NCI-H2196 (cell line): ENCODE measurements around the gene OSBPL5.

ENCODE experiments used
- DNase-seq: peaks from one replicate; lab custom pipeline; 2025; ENCODE audit not compliant: unreplicated experiment; lab: John Stamatoyannopoulos, UW

The OSBPL5 gene

DNA sequence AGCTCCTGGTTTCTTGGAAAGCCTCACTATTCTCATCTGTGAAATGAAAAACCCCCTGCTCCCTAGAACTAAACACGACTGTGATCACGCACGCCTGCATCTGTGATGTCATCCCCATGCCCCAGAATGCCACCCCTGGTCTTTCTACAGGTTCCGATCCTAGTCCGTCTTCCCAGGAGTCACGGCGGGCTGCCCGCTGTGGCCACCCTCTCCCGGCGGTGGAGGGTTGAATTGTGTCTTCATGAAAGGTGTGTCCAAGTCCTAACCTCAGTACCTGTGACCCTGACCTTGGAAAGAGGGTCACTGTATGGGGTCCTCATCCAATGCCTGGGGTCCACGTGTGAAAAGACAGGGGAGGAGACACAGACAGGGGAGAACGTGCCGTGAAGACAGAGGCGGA lies 14.4 kb downstream of the OSBPL5 start:
- DNase-seq: no peak

DNA sequence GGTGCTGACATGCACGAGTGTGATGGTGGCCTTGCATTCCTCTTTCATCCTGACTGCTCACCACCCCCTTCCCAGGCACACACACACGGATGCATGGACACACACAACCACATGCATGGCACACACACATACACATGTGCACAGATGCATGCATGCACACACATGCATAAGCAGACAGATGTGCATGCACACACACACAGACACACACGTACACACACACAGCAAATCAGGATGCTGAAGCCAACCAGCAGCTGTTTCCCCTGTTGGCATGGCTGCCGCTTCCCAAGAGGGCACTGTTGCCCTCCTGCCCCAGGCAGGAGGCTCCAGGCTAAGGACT lies 15.3 kb downstream of the OSBPL5 start:
- DNase-seq: no peak

DNA sequence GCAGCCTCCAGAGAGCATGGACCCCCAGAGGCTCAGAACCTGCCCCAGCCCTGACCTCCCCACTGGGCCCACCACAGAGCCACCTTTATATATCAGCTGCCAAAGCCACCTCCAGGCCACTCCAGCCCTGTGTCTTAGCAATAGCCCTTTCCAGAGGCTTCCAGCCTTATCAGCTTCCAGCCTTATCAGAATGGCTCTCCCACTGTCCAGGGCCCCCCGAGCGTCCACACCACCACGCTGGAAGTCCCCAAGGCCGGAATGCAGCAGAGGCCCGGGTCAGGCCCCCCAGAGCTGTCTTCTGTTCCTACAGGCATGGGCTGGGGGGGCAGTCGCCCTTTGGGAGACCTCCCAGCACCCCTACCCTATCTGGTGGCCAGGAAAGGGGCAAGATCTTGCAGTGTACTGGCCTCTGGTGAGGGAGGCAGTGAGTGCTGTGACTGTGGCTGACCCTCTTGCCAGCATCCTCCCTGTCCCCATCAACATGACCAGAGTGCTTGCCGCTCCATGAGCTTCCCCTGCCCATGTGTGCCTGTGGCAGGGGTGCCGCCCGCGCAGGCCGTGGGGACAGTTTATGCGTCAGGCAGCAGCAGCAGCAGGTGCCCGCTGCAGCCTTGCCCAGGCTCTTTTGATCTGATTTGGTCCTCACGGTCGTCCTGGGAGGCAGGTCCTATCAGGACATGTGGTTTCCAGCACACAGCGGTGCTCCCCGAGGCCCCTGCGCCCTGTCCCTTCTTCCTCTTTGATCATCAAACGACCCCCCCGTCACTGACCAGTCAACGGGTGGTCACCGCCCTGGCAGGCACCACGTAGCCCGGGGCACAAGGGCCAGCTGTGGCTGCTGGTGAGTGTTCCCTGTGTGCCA lies 15.9 kb downstream of the OSBPL5 start:
- DNase-seq: no peak

DNA sequence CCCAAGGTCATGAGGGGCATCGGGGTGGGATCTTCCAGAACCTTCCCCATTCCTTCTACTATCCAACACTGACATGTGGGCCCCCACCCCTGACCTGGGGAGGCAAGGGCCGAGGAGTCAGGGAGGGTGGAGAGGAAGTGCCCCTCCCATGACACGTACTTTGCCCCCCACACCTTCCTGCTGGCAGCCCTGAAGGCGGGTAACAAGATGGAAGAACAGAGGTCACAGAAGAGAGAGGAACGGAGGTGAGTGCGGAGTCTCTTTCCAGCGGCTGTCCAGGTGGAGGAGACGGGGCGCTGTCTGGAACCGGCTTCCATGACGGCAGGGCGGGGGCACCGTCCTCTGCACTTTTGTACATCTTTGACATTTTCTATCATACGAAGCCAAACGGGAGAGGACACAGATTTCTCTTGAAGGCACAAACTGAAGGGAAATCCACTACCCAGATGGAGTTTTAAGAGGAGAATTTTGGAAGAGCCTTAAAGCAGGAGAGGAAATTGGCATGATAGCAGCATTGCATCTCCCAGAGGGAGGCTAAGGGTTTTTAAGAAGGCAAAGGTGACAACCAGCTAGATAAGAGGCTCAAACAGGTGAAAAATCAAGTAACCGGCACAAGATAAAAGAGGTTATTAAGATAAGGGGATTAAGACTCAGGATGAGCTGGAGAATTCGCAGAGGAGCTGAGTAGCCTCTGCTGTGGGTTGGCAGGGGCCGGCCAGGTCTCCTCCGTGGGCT lies 16.7 kb downstream of the OSBPL5 start:
- DNase-seq: no peak

- no peak for DNase-seq
These were observed 17.5 kb downstream of the OSBPL5 start for GRCh38 chr11:3147626-3148025.

DNA sequence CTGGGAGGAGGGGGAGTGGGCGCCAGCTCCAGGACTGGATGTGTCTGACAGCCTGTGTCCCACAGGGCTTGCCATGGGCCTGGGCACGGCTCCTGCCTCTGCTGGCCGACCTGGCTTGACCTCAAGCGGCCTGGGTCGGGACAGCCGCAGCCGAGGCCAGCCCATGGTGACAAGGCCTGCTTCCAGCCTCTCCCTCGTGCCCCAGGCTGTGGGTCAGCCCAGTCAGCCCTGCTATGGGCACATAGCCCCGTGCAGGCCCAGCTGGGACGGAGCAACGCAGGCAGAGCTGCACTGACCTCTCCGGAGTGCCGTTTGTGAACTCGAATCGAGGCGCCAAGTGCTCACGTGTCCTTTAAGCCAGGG lies 17.9 kb downstream of the OSBPL5 start:
- DNase-seq: no peak

DNA sequence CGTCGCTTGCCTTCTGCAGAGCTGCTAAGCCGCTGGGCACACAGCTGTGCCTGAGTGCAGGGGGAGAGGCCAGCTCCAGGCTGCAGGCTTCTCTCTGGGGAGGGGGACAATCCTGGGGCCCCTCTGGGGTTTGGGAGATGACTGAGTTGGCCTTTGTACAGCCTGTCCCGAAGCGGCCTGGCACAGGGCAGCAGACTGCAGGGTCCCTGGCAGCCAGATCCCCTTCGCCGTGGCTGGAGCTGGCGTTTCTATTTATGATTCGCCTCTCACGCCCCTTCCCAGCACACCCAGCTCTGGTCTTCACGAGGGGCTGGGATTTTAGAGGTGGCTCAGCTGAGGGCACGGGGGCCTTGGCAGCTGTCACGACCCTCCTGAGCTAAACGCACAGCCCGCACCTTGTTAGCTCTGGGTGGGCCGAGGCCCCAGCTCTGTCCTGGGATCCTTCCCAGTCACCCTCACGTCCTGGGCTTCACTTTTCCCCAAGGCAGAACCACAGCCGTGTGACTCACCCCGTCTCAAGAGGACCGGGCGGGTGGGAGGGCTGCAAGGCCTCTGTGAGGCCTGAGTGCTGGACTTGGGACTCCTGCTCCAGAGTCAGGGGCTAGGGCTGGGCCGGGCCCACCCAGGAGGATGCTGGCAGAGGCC lies 18.4 kb downstream of the OSBPL5 start:
- DNase-seq: no peak

DNA sequence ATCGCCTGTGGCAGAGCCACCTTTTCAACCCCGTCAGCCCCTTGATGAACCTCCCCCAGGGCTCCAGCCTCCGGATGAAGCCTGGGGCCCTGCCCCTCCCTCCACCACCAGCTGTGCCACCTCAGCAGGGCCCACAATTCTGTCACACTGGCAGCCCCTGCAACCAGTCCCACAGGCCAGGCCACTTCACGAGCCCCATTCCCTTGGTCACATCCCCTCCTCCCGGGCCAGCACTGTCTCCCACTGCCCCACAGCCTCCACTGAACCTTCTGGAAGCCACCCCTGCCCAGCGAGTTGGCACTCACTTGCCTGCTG lies 19.9 kb downstream of the OSBPL5 start:
- DNase-seq: no peak

DNA sequence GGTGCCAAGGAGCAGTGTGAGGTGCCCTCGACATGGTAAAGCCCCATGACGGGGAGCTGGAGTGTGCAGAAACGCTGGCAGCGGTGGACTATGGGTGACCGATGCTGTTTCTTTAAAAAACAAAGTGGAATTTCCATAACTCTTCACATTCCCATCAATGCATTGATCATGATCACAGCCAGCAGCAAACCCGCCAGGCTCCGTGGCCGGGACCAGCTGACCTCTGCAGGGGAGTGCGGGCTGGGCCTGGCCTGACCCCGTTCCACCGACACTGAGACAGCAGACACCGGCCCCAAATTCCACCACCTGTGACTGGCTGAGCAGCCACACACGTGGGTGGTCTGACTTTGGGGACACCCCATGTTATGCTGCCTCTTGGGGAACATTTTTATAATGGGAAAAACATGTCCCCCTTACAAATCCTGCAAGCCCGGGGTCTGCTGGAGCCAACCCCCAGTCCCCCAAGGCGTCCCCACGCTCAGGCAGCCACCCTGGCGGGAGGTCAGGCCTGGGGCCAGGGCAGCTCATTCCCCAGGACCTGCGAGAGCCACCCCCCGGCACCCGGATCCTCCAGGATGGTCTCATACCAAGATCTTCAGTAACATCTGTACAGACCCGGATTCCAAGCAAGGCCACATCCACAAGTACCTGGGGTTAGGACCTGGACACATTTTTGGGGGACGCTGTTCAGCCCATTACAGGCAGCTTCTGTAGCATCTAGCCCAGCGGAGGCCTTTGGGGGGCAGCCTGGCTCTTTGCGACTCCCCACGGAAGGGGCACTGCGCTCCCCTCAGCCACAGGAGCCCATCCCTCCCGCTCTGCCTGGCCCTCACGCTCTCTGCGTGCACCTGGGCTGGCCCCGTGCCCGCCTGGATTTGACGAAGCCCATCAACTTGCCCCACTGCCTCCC lies 20.6 kb downstream of the OSBPL5 start:
- DNase-seq: no peak

- DNase-seq: no peak
These were observed 21.8 kb downstream of the OSBPL5 start for GRCh38 chr11:3143136-3143880.

- DNase-seq: no peak
These were observed 24.9 kb downstream of the OSBPL5 start for GRCh38 chr11:3140291-3140603.

DNA sequence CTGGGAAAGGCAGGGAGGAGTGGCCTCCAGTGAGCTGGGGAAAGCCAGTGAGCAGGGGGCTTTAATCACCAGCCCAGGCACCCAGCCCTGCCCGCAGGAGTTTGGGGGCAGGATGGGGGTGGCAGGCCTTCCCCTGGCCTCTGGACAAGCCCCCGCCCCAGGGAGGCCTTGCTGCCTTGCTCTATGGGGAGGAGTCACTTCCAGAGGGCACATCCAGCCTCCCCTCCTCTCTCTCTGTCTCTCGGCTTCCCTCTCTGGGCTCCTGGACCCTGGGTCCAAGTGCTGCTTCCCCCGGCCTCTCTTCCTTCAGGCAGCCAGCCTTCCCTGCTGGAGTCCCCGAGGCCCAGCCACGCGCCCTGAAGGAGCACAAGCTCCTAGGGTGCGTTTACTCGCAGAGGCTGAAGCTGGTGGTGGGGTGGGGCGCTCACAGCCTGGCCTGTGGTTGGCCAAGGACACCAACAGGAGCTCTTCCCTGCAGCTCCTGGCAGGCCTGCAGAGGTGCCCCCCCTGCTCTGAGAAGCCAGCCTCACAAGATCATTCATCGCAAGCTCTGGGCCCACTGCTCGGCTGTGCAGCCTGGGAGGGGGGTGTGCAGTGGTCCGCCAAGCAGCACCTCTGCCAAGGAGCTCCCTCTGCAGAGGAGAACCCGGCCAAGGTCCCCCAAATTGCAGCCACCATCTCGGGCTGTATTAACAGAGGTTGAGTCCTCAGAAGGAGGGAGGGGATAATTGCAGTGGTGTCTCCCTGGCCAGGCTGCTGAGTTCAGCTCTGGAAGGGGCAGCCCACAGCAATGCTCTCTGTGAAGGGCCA lies 25.4 kb downstream of the OSBPL5 start:
- DNase-seq: no peak

GRCh38 chr11:3139086-3139440 lies 26.0 kb downstream of the OSBPL5 start:
- DNase-seq: no peak

DNA sequence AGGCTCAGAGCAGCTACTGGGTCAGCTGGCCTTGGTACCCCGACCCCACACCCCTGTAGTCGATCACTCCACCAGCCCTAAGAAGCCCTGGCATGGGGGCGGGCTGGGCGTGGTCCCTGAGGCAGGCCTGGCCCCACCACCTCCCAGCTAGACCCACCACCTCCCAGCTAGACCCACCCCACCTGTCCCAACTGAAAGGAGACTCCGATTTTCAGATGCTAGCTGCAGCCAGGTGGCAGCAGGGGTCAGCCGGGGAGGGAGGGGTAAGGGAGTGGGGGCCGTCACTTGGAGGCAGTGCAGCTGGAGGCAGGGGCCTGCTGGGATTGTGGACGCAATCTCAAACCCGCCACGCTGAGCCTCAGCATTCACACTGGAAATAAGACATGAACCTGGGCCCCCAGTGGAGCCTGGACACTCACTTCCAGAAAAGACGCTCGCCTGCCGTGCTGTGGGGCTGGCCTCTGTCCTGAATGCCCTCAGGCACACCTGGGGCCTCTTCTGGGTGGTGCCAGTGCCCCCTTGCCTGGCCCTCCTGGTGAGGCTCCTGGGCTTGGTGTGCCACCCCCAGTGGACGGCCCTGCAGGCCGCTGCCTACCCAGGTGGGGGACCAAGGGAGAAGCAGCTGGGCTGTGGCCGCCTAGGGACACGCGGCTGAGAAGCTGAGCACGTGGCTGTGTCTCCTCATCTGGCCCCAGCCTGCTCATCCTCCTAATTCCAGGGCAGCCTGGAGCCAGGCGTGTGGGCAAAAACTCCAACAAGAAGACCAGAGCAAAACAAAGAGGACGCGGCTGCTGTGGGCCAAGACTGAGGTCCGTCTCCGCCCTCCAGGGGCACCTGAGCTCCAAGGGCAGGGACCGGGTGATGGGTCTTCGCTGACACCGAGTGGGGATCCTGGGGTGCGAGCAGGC lies 26.7 kb downstream of the OSBPL5 start:
- DNase-seq: no peak

GRCh38 chr11:3137486-3138177 lies 27.5 kb downstream of the OSBPL5 start:
- no peak for DNase-seq

DNA sequence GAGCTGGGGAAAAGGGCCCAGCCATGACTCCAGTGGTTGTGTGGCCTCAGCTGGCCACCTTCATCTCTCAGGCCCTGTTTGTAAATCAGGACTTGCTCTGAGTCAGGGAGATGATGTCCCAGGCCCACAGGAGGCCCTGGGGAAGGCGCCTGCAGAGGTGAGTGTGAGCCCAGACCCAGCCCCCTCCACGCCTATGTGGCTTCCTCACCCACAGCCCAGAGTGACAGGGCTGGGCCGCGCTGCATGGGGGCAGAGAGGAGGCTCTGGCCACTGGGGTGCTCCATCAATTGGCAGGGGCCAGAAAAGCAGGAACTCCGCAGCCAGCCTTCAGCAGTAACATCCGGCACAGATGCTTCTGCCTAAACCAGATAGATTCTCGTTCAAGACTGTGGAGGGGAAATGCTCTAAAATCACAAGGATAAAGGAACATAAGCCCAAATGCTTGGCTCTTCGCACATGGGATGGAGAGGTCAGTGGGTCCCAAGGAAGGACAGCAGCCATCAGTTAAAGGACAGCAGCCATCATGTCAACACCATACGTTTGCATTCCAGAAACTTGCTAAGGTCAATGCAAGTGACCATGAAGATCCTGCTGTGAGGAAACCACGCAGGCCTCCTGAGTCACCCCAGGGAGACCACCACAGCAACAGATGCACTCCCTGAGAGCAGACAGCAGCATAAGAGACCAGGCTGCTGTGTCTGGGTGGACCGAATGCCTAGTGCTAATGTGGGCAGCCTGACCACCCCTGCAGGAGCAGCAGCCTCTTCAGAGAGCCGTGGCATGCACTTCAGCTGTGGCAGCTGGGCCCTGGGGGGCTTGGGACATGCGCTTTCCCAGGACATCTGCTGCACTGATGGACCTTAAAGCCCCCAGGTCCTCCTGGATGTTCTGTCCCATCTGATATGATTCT lies 28.3 kb downstream of the OSBPL5 start:
- no peak for DNase-seq
